GM12878 (cell line): ENCODE data around the gene SMPDL3B.

Source experiments
- KDM1A ChIP-seq: fragments of 200-600 bp; sonication (generic); IDR thresholded peaks from 2 replicates; pipeline ENCODE4 v1.6.1; 2016; ENCODE audit warnings: borderline replicate concordance
- POLR2A ChIP-seq: IDR thresholded peaks from 2 replicates; pipeline ENCODE4 v1.6.1; 2011; ENCODE audit warnings: low read depth, mild to moderate bottlenecking, low read length

GRCh38 chr1:27970401-27970800, 35.6 kb downstream of the SMPDL3B start:
- no peak for TF ChIP-seq KDM1A
- no peak for TF ChIP-seq POLR2A
